GM19035 (cell line): ENCODE data around the gene SAPCD2.
"Not testable (repeated sequence)": the region's sequence is repeated elsewhere in the genome, so short reads cannot be mapped to it uniquely, and the experiment has no call there.

Source experiments
- ATAC-seq: cut with Tn5 transposase; IDR thresholded peaks from one replicate; pipeline ENCODE4 v1.9.1; 2021; ENCODE audit not compliant: unreplicated experiment

Gene SAPCD2

DNA sequence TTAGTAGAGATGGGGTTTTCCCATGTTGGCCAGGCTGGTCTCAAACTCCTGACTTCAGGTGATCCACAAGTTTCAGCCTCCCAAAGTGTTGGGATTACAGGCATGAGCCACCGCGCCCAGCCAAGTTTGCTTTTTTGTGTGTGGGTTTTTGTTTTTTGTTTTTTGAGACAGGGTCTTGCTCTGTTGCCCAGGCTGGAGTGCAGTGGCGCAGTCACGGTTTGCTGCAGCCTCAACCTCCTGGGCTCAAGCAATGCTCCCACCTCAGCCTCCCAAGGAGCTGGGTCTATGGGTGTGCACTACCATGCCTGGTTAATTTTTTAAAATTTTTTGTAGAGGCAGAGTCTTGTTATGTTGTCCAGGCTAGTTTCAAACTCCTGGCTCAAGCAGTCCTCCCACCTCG, 36.9 kb downstream of the SAPCD2 start:
- ATAC-seq, result not testable (repeated sequence)

DNA sequence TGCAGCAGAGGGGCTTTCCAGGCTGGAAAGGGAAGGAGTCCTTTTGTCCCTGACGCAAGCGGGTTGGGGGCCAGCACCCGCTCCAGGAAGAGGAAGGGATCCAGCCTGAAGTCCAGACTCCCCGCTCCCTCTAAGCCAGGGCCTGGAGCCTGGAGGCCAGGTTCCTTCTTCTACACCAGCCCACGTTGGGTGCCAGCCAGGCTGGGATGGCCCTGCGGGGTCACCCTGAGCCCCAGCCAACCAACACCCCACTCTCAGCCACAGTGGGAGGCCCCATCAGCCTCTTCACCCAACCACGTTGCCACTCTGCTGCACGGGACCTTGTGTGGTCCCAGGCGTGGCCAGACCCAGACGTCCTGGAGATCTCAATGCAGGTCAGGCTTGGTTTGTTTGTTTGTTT, 37.5 kb downstream of the SAPCD2 start:
- ATAC-seq, result no peak

DNA sequence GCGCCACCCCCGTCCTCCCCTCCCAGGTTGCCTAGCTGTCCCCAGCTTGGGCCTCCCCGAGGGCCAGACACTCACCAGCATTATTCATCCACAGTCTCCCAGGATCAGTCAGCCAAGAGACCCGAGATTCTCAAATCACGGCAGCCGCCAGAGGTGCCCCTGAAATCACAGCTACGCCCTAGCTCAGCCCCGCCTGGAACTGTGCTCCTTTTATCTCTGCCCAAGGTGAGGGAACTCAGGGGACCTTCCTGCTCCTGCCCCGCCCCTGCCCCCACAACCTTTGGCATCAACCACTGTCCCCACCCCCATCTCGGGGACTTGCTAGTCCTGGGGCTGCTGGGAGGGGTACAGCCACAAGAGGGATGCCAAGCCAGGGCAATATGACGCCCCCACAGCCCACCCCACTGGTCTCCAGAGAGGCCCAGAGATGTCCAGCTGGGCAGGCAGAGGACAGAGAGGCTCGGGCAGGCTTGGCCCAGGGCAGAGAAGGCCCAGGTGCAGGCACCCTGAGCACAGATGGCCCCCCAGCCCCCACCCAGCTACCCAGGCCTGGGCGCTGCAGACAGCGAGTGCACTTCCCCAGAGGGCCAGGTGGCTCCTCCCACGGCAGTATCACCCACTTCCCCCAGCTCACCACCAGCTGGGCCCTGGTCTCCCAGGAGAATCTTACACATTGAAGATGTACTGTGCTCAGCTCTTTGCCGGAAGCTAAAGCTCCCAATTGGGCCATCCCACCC, 38.3 kb downstream of the SAPCD2 start, which contains the start of gene FUT7:
TSS of gene FUT7 (minus strand) at position 185 of the 737 bp plus-strand sequence. CDS start at position 88, 97 bp downstream.
- ATAC-seq, result no peak

DNA sequence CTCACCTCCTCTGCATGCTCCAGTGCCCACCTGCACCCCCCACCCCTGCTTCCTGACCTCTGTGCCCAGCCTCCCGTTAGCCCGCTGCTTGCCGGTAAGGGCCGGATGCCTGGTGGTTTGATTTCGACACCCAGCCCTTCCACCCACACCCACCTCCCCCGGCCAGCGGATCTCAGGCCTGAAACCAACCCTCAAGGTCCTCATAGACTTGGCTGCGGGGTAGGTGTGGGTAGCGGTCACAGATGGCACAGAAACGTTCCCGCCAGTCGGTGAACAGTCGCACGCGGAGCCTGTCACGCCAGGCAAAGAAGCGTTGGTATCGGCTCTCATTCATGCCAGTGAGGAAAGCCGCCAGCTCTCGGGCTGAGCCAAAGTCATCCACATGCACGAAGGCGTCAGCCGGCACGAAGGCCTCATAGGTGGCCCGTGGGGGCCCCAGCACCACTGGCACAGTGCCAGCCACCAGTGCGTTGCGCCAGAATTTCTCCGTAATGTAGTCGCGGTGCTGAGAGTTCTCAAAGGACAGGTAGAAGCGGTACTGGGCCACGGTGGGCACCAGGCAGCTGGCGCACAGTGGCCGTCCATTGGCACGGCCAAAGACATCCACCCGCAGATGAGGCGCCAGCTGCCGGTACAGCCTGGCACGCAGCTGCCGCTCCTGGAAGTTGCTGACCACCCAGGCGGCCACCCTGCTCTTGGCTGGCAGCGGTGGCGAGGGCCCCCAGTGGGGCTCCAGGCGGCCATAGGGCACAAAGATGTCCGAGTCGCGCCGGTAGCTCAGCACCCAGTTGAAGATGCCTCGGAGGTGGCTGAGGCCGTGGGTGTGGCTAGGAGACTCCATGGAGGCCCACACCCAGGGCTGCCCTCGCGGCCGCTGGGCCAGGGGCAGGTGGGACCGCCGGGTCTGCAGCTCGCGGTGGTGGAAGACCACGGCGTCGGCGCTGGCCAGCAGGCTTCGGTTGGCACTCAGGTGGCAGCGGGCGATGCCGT, 39.5 kb downstream of the SAPCD2 start:
- ATAC-seq, result no peak

DNA sequence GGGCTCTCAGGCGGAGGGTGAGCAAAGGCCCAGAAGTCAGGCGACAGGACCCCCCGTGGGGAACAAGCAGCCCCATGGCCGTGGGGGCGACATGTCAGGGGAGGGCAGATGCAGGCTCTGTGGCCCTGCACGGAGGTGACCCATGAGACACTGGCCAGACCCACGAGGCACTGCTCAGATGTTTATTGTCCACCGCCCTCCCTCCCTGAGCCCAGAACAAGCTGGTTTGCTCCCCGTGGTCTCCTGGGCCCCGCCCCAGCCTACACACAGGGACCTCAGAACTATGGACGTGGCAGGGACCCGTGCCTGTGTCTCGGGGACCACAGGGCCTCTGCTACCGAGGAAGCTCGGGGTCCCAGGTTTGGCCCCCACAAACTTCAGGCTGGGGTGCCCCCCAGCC, 40.4 kb downstream of the SAPCD2 start:
- ATAC-seq, result no peak

DNA sequence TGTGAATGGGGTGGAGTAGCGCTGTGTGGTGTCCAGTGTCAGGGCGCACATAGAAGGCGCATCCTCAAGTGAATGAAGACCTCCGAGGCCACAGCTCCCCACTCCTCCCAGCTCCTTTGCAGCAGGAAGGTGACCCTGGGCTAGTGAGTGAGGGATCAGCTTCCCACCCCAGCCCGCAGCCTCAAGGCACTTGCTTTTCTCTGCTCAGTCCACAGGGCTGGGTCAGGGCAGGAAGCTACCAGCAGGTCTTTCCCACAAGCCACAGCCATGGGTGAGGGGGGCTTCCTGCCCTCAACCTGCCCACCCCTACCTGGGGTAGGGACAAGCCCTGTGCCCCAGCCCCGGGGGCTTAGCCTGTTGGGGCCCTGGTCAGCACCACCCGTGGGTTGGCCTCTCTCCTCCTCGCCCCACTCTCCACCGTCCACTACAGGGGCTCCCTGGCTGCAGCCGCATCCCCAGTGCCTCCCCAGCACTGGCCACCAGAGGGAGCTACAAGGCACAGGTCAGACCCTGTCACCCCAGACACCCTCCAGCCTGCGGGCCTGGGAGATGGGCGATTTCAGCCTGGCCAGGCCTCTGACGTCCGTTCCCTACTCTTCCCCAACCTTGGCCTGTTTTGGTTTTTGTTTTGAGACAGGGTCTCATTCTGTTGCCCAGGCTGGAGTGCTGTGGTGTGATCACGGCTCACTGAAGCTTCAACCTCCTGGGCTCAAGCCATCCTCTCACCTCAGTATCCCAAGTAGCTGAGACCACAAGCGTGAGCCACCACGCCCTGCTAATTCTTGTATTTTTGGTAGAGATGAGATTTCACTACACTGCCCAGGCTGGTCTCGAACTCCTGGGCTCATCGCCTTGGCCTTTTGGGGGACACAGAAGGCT, 41.1 kb downstream of the SAPCD2 start:
- no peak for ATAC-seq

DNA sequence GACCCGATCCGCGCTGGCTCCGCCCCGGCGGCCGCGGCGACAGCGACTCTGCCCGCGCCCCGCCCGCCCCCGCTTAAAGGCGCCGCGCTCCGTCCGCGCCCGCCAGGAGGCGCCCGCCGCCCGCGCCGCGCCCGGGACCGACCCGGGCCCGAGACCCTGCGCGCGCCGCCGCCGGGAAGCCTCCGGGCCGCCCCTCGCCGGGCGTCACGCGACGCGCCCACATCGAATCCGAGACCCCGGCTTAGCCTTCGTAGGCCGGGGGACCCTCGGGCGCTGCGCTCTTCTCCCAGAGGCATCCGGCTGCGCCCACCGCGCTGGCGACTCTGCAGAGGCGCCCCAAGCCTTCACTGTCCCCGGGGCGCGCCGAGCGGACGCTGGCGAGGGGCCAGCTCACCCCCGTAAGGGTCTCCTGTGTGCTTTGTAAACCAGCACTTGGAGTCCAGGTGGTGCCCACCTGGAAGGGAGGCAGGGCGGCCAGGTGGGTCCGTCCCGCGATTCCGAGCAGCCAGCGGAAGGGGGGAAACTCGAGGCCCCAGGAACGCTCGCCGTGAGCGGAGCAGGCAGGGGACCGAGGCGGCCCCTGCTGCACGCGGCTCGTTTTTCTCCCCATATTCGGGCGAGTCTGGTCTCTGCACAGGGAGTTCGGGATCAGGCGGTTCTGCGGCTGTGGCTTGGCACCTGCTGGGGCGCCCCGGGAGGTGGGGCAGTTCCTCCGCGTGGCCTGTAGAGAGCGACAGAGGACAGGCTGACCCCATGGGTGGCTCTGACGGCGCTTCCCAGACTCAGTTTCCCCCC, 41.9 kb downstream of the SAPCD2 start:
- ATAC-seq, result no peak

DNA sequence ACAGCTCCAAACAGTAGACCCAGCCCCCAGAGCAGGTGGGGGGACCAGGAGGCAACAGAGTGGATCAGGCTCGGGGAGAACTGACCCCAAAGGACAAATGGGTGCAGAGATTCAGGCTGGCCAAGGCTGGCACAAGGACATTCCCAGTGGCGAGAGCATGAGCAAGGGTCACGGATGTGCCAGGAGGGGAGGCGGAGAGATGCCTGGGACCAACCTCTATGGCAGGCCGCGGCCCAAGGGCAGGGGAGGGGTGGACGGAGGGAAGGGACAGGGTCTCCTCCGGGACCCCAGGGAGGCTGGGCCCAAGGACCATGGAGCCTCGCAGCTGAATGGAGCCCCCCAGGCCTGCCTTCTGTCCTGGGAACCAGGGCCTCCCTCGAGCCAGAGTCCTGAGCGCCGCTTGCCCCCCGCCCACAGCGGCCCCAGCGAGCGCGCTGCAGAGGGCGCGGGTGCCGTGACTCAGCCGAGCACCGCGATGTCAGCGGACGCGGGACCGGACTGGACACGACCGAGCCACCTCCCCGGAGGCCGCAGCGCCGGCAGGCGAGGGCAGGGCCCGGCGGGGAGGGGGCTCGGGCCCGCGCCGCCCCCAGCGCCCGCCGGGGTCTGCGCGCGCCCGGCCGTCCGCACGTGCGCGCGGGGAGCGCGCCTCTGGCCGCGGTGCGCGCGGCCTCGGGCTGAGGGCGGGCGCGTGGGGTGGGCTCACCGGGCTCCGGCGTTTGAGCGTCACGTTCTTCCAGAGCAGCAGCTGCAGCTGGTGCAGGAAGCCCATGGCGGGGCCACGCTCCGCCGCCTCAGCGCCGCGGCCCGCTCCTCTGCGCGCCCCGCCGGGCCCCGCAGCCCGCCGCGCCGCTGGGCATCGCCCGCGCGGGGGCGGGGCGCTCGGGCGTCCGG, 42.7 kb downstream of the SAPCD2 start, which contains the start of gene ABCA2:
TSS of gene ABCA2 (minus strand) at position 869 of the 894 bp plus-strand sequence. CDS start at position 772, 97 bp downstream.
- ATAC-seq, result no peak

DNA sequence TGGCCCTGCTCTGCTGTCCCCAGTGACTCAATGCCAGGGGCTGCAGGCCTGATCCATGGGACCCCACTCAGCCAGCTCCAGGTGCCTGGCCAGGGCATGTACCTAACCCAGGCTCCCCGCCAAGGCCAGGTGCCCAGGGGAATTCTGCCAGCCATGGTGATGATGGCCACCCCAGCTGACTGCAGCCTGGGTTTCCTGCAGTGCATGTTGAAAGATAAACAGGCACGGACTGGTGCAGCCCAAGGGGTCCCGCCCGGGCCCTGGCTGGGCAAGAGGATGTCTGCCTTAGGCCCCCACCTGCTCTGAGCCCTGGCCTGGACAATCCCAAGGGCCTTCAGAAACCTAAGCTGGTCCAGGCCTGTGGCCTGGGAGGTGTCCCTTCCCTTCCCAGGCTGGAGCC, 43.5 kb downstream of the SAPCD2 start:
- ATAC-seq, result no peak

DNA sequence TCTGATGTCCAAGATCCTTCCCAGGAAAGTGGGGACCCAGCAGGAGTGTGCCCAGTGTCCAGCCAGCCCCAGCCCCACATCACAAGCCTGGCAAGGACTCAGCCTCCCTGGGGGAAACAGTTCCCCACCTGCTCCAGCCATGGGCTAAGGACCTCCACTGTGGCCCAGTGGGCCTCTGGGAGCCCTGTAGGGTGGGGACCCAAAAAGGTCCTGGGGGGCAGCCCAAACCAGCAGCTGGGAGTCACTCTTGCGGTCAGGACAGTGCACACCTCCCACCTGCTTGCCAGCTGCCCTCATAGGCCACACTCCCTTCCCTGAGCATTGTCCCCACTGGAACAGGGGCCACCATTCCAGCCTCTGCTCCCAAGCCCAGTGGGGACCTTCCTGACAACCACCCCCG, 44.0 kb downstream of the SAPCD2 start:
- no peak for ATAC-seq

DNA sequence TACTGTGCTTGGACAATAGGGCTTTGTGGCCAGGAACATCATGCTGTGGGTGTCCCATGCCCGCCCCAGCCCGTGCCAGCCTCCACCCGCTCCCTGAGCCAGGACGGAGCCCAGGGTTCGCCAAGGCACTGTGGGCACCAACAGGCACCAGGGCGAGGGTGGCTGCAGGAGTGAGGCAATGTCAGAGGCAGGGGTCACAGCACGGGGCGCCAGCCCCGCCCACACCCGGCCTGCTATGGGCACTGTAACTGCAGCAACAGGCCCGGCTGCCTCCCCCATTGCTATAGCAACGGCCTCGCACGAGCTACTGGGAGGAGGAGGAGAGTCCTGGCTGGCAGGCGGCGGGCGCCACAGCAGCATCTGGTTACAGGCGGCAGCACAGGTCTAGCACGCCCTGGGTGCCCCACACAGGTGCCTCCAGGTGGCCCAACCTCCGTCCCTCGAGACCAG, 44.8 kb downstream of the SAPCD2 start:
- ATAC-seq, result no peak

DNA sequence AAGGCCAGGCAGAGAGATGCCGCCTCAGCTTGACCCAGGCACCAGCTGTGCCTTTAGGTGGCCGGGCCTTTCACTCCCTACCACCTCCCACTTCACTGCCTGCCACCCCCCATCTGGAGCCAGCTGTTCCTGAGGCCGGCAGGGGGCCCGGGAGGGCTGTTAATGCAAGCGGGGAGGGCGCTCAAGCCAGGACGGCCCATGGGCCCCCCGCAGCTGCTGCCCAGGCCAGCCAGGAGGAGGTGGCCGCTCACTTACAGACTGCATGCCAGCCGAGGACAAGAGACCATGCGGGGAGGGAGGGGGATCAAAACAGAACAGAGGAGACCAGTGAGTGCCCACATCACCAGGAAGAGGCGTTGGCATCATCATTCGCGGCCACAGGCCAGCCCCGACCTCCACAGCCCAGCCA, 46.8 kb downstream of the SAPCD2 start:
- ATAC-seq, result no peak

DNA sequence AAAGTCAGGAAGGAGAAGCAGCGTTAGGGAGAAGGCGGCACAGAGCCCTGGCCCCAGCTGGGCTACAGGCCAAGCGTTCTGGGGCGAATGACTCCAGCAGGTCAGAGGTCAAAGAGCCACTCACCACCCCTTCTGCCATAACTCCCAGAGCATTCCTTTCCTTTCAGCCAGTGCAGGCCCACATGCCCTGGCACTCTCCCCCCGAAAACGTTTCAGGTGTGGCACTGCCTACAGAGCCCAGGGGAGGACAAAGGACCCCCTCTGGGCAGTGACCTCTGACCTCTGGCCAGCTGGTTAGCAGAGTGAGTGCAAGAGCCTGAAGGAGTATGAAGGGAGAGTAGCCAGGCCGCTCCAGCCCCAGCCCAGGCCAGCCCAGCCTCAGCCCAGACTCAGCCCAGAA, 47.2 kb downstream of the SAPCD2 start:
- no peak for ATAC-seq

DNA sequence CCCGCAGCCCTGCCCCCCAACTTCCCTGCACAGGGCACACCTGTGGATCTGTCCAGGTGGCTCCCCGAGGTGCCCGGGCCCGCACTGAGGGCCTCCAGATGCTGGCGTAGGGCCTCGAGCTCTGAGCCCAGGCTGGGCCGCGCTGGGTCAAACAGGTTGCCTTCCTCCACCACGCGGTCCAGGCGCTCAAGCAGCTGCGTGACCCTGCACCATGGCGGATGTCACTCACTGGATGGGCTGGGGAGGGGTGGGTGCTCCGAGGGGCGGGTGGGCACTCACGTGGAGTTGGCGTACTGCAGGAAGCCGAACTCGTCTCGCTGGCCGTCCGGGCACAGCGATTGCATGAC, 47.7 kb downstream of the SAPCD2 start:
- ATAC-seq, result no peak

DNA sequence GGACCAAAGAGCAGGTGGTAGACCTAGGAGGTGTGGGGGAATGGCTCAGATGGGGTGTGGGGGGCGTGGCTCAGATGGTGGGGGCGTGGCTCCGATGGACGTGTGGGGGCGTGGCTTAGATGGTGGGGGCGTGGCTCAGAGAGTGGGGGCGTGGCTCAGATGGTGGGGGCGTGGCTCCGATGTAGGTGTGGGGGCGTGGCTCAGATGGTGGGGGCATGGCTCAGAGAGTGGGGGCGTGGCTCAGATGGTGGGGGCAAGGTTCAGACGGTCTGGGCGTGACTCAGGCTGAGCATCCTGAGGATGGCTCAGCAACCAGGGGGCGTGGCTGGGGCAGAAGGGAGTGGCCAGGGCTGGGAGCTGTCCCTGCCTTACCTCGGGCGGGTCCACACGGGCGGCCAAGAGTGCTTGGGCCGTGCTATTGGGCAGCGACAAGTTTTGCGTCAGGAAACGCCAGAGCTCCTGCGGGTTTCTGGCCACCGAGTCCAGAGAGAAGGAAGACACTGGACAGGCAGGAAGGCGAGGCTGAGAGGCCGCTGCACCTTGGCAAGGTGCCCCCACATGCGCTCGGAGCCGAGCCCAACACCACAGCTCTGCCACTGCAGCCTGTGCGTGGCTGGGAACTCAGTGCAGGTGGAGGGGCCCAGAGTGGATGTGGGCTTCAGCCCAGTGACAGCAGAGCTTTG, 48.2 kb downstream of the SAPCD2 start:
- ATAC-seq, result no peak

DNA sequence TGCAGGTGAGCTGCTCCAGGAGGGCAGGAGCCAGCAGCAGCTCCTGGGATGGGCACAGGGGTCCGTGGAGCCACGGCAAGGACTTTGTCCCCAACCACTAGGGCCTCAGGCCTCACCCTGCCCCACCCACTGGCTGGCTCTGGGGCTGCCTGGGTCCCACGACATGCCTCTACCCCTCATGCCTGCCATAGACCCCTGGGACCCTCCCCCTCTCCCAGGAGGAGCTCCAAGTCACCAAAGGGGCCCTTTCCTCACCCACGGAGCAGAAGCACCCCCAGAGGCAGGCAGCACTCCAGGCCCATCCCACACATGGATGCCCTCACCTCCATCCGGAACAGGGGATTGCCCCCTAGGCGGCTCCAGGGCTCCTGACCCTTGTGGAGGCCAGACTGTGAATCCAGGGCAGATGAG, 48.8 kb downstream of the SAPCD2 start:
- no peak for ATAC-seq

DNA sequence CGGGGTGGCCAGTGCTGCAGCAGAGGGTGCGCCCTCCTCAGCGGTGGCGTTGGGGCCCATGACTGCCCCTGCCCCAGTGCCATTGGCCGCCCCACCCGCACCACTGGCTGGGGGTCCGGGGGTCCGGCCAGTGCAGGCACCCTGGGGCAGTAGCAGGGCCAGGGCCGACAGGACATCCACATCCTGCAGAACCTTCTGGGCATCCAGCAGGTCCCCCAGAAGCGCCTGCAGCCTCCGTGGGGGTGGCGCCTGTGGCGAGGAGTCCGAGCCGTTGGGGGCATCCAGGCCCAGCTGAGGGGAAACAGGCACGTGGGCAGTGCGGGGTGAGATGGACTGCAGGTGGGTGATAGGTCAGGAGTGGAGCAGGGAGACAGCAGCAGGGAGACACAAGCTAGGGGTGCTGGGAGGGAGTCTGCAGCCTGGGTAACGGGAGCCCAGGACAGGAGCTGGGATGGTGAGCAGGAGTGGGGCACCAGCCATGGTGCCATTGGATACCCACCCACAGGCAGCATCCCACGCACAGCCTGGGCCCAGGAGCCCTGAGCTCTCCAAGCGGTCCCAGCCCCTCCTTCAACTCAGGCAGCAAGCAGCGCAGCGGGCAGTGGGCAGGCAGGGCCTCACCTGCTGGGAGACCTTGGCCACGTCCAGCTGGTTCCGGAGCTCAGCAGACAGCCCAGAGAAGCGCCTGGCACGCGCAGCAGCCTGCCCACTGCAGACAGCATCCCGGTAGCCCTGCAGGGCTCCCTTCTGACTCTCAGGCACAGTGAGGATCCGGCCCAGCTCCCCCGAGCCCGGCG, 49.4 kb downstream of the SAPCD2 start:
- no peak for ATAC-seq
